ENCODE results near the gene ZFP36L2.
A peak's percentile ranks its signal among the peaks of the same experiment; 100 is the strongest.

The ZFP36L2 gene

GRCh38 chr2:43225093-43225787, 1.2 kb downstream of the ZFP36L2 start:
- Histone ChIP-seq H4K20me1 (ENCODE audit: control insufficient read depth, insufficient read depth, low read depth, low read length) (peaks cover 7% of the 10 kb centered on the region; the same call in 1 of the 2 replicates), H3K9me3 (ENCODE audit: control insufficient read depth, insufficient read depth, low read length) (no peaks in the 10 kb centered on the region), H3K9me2 (replicated peaks; ENCODE audit: control insufficient read depth, low read length) (no peaks in the 10 kb centered on the region), H3K27me3 (ENCODE audit: control insufficient read depth, low read length) (no peaks in the 10 kb centered on the region), H3F3A (ENCODE audit: control insufficient read depth, insufficient read depth) (peaks cover 62% of the 10 kb centered on the region), H3K4me2 (ENCODE audit: low read length) (peak overlapping the region; percentile 84), H3K36me3 (ENCODE audit: control insufficient read depth, low read length) (peaks cover 66% of the 10 kb centered on the region), H3K79me2 (ENCODE audit: control insufficient read depth, low read length) (peaks cover 76% of the 10 kb centered on the region), H3K4me3 (ENCODE audit: low read length) (peak overlapping the region; percentile 93), H3K27ac (ENCODE audit: low read depth, low read length) (peak overlapping the region; percentile 95), H3K4me1 (ENCODE audit: control insufficient read depth, low read length) (peaks cover 60% of the 10 kb centered on the region)
- peak; percentile 34 for TF ChIP-seq CTCF (IDR thresholded peaks at IDR 0.05; ENCODE audit: low read depth, low read length, poor library complexity, severe bottlenecking)
- TF ChIP-seq EZH2phosphoT487 (IDR thresholded peaks at IDR 0.05; ENCODE audit: borderline replicate concordance, low read length), result no peak

- peak overlapping the region; percentile 95 for H3K27ac ChIP-seq (ENCODE audit: low read depth, low read length)
- H3K9me2 ChIP-seq (replicated peaks; ENCODE audit: control insufficient read depth, low read length), result no peaks in the 10 kb centered on the region
- peaks cover 63% of the 10 kb centered on the region for H3F3A ChIP-seq (ENCODE audit: control insufficient read depth, insufficient read depth)
- no peaks in the 10 kb centered on the region for H3K27me3 ChIP-seq (ENCODE audit: control insufficient read depth, low read length)
- peaks cover 76% of the 10 kb centered on the region for H3K79me2 ChIP-seq (ENCODE audit: control insufficient read depth, low read length)
- H3K4me1 ChIP-seq (ENCODE audit: control insufficient read depth, low read length), result peaks cover 60% of the 10 kb centered on the region
- H4K20me1 ChIP-seq (ENCODE audit: control insufficient read depth, insufficient read depth, low read depth, low read length), result peaks cover 7% of the 10 kb centered on the region; the same call in 1 of the 2 replicates
- peak overlapping the region; percentile 93 for H3K4me3 ChIP-seq (ENCODE audit: low read length)
- no peaks in the 10 kb centered on the region for H3K9me3 ChIP-seq (ENCODE audit: control insufficient read depth, insufficient read depth, low read length)
- TF ChIP-seq CTCF (IDR thresholded peaks at IDR 0.05; ENCODE audit: low read depth, low read length, poor library complexity, severe bottlenecking) (no peak), EZH2phosphoT487 (IDR thresholded peaks at IDR 0.05; ENCODE audit: borderline replicate concordance, low read length) (no peak)
- H3K4me2 ChIP-seq (ENCODE audit: low read length), result peak overlapping the region; percentile 84
- H3K36me3 ChIP-seq (ENCODE audit: control insufficient read depth, low read length), result peaks cover 63% of the 10 kb centered on the region
These were observed 1.8 kb downstream of the ZFP36L2 start for GRCh38 chr2:43224571-43225092.

GRCh38 chr2:43224131-43224570, 2.3 kb downstream of the ZFP36L2 start:
- H3K9me2 ChIP-seq (replicated peaks; ENCODE audit: control insufficient read depth, low read length), result no peaks in the 10 kb centered on the region
- no peaks in the 10 kb centered on the region for H3K27me3 ChIP-seq (ENCODE audit: control insufficient read depth, low read length)
- peak overlapping the region; percentile 95 for H3K27ac ChIP-seq (ENCODE audit: low read depth, low read length)
- H3K9me3 ChIP-seq (ENCODE audit: control insufficient read depth, insufficient read depth, low read length), result no peaks in the 10 kb centered on the region
- H3K4me2 ChIP-seq (ENCODE audit: low read length), result peak overlapping the region; percentile 84
- peaks cover 76% of the 10 kb centered on the region for H3K79me2 ChIP-seq (ENCODE audit: control insufficient read depth, low read length)
- H3K4me1 ChIP-seq (ENCODE audit: control insufficient read depth, low read length), result peaks cover 60% of the 10 kb centered on the region
- H4K20me1 ChIP-seq (ENCODE audit: control insufficient read depth, insufficient read depth, low read depth, low read length), result peaks cover 7% of the 10 kb centered on the region; the same call in 1 of the 2 replicates
- peak overlapping the region; percentile 93 for H3K4me3 ChIP-seq (ENCODE audit: low read length)
- peaks cover 62% of the 10 kb centered on the region for H3F3A ChIP-seq (ENCODE audit: control insufficient read depth, insufficient read depth)
- peaks cover 62% of the 10 kb centered on the region for H3K36me3 ChIP-seq (ENCODE audit: control insufficient read depth, low read length)
- peak; percentile 61 for TF ChIP-seq CTCF (IDR thresholded peaks at IDR 0.05; ENCODE audit: low read depth, low read length, poor library complexity, severe bottlenecking)
- no peak for TF ChIP-seq EZH2phosphoT487 (IDR thresholded peaks at IDR 0.05; ENCODE audit: borderline replicate concordance, low read length)

All from DOHH2 (cell line).